Measurements from ENCODE around the gene SEMA6B. TPM values are rescaled to one million over a fixed set of nuclear protein-coding genes. Genes with fewer than 3 reads are reported as not detected.

The SEMA6B gene
- total and polyA plus RNA-seq, 2 of the 8 experiments (the other 6 are each of a cell fraction or from before 2014, with no cell fraction given), result 31.3 to 54.4 TPM

GRCh38 chr19:4568886-4569285 is 9.4 kb upstream of the SEMA6B start:
- H3K4me3 ChIP-seq (ENCODE audit: extremely low read depth in 1 of 4, insufficient read depth in 2 of 4, low read depth in 3 of 4, low read length in 4 of 4), result no peak overlapping the region
- H3K4me2 ChIP-seq (ENCODE audit: insufficient read depth in 1 of 2, low read depth in 2 of 2, low read length in 2 of 2), result no peak overlapping the region
- H4K91ac ChIP-seq (replicated peaks; ENCODE audit: insufficient read length, low read length), result no peak overlapping the region
- no peak overlapping the region for H3K9ac ChIP-seq (replicated peaks in 1 of 4; ENCODE audit: extremely low read depth in 1 of 4, low read depth in 3 of 4, low read length in 3 of 4)
- H3K27me3 ChIP-seq (replicated peaks in 1 of 4; ENCODE audit: control insufficient read depth in 3 of 4, extremely low read depth in 1 of 4, insufficient read depth in 3 of 4, low read length in 3 of 4), result no peaks in the 10 kb centered on the region
- POLR2A ChIA-PET (ENCODE audit: partially characterized antibody), result interaction anchor here (0.9 kb wide), 1 partner anchor 67 kb away, joined by 3 read pairs; no protein-coding TSS in a partner anchor
- no peak overlapping the region for H3K56ac ChIP-seq (replicated peaks; ENCODE audit: insufficient read length, low read depth, low read length)
- H3K4me1 ChIP-seq (replicated peaks in 1 of 4; ENCODE audit: control insufficient read depth in 3 of 4, insufficient read depth in 4 of 4, low read length in 3 of 4), result peaks cover 0 to 2% (median 0%) of the 10 kb centered on the region in 4 experiments; a peak in 1 of 7 replicates
- no peaks in the 10 kb centered on the region for H3K9me3 ChIP-seq (ENCODE audit: insufficient read depth in 2 of 2, low read depth in 1 of 2, low read length in 1 of 2)
- no peaks in the 10 kb centered on the region for H3K36me3 ChIP-seq (ENCODE audit: control insufficient read depth in 2 of 4, insufficient read depth in 4 of 4, low read length in 3 of 4)
- H2AFZ ChIP-seq (ENCODE audit: low read length), result no peak overlapping the region
- H4K5ac ChIP-seq (ENCODE audit: insufficient read length, low read depth, low read length), result no peak overlapping the region
- no peak overlapping the region for H3K27ac ChIP-seq (ENCODE audit: low read depth, low read length)
- no peak overlapping the region for H3K14ac ChIP-seq (ENCODE audit: insufficient read length)
- no peak overlapping the region for H2AK5ac ChIP-seq (ENCODE audit: low read depth, low read length)
- H3K79me1 ChIP-seq (ENCODE audit: low read depth, low read length), result peaks cover 12% of the 10 kb centered on the region
- H2BK15ac ChIP-seq (ENCODE audit: low read length), result no peak overlapping the region
- no peak overlapping the region for H3K4ac ChIP-seq (replicated peaks; ENCODE audit: insufficient read length, low read depth, low read length)
- CTCF ChIA-PET (ENCODE audit: partially characterized antibody), result interaction anchor here (0.6 to 14.7 kb wide), 13 partner anchors 9 to 342 kb away, joined by 3 to 316 read pairs (median 11); partner anchors contain the start of gene SEMA6B
- FAIRE-seq (no peak), DNase-seq (ENCODE audit: low read depth in 1 of 2, low spot score in 2 of 2) (no peak)
- no peak overlapping the region for H2BK120ac ChIP-seq (replicated peaks; ENCODE audit: low read depth, low read length)
- WGBS, 2 experiments (ENCODE audit: extremely low coverage in 1 of 2, insufficient coverage in 1 of 2, insufficient read length in 1 of 2, insufficient replicate concordance in 2 of 2, low coverage in 1 of 2, low lambda C conversion rate in 2 of 2, missing lambda C conversion rate in 1 of 2), result 93% methylated on average over 7 of the region's 7 CpGs; no CpG with 5 or more reads in 1 of the 2 experiments
- H3K23me2 ChIP-seq (ENCODE audit: low read depth, low read length), result no peaks in the 10 kb centered on the region
- TF ChIP-seq ATF2 (IDR thresholded peaks at IDR 0.05; ENCODE audit: low read length) (no peak), CTBP2 (IDR thresholded peaks at IDR 0.05; ENCODE audit: borderline replicate concordance, insufficient read depth, insufficient read length, low read length) (no peak), SUZ12 (IDR thresholded peaks at IDR 0.05; ENCODE audit: low read length) (no peak), HDAC2 (IDR thresholded peaks at IDR 0.05; ENCODE audit: borderline replicate concordance in 1 of 2, low read depth in 2 of 2, low read length in 2 of 2) (no peak), RBBP5 (IDR thresholded peaks at IDR 0.05; ENCODE audit: borderline replicate concordance, low read depth, low read length) (no peak), EP300 (IDR thresholded peaks at IDR 0.05; ENCODE audit: borderline replicate concordance in 1 of 2, low read depth in 2 of 2, low read length in 2 of 2) (no peak), MAFK (IDR thresholded peaks at IDR 0.05; ENCODE audit: low read depth, low read length) (no peak), BRCA1 (IDR thresholded peaks at IDR 0.05; ENCODE audit: low read depth, low read length) (no peak), ATF3 (IDR thresholded peaks at IDR 0.05; ENCODE audit: insufficient read depth, low read depth, low read length) (no peak), RAD21 (IDR thresholded peaks at IDR 0.05 in 1 of 2, conservative IDR thresholded peaks at IDR 0.05 in 1 of 2; ENCODE audit: low read depth in 2 of 2, low read length in 2 of 2) (no peak)
- peaks cover 0 to 17% of the 10 kb centered on the region in 2 experiments; a peak in 1 of 4 replicates for H3K79me2 ChIP-seq (ENCODE audit: control insufficient read depth in 1 of 2, insufficient read depth in 2 of 2, low read length in 2 of 2)
- H2BK20ac ChIP-seq (ENCODE audit: low read length), result no peak overlapping the region
- H4K20me1 ChIP-seq (replicated peaks in 1 of 2; ENCODE audit: control insufficient read depth in 1 of 2, insufficient read depth in 2 of 2, low read length in 2 of 2), result peaks cover 13 to 14% of the 10 kb centered on the region in 2 experiments
- H2BK12ac ChIP-seq (ENCODE audit: low read depth, low read length), result no peak overlapping the region
- no peak overlapping the region for H3K18ac ChIP-seq (ENCODE audit: extremely low read depth, low read length)
- no peak overlapping the region for H4K8ac ChIP-seq (ENCODE audit: extremely low read depth, insufficient read depth, low read length)
- no peak overlapping the region for H2BK5ac ChIP-seq (ENCODE audit: low read depth, low read length)
- no peak overlapping the region for H3K23ac ChIP-seq (ENCODE audit: insufficient read length)

Data from H1 (cell line).